ENCODE results near the gene C19orf38. TPM values are rescaled to one million over a fixed set of nuclear protein-coding genes. Genes with fewer than 3 reads are reported as not detected.

C19orf38 gene
- total and polyA plus RNA-seq, 2 donors (not counting 3 experiments of a cell fraction or from before 2014, with no cell fraction given), result not detected

GRCh38 chr19:10916602-10917001 is 68.4 kb downstream of the C19orf38 start:
- H3K4me2 ChIP-seq (ENCODE audit: insufficient read depth, low read length), result no peak overlapping the region
- H3K27me3 ChIP-seq (ENCODE audit: control insufficient read depth in 2 of 2, insufficient read depth in 2 of 2, low read length in 2 of 2), result no peaks in the 10 kb centered on the region
- FAIRE-seq, result no peak
- H3K4me1 ChIP-seq (ENCODE audit: control insufficient read depth, extremely low read depth, insufficient read depth, low read length), result no peaks in the 10 kb centered on the region
- no peaks in the 10 kb centered on the region for H3K9me1 ChIP-seq (replicated peaks; ENCODE audit: control insufficient read depth, extremely low read depth, insufficient read depth, low read length)
- BruUV-seq (replicated peaks), result no TSS peak
- H4K20me1 ChIP-seq (replicated peaks; ENCODE audit: control insufficient read depth, extremely low read depth, insufficient read depth, low read length), result no peaks in the 10 kb centered on the region
- no peak overlapping the region for H2AFZ ChIP-seq (ENCODE audit: low read depth, low read length)
- no peak for DNase-seq (ENCODE audit: low read depth, low spot score)
- H3K9ac ChIP-seq (replicated peaks; ENCODE audit: extremely low read depth, insufficient read depth, low read length), result no peak overlapping the region
- H3K4me3 ChIP-seq (replicated peaks in 1 of 3; ENCODE audit: insufficient read depth in 1 of 3, low read depth in 1 of 3, low read length in 3 of 3), result no peak overlapping the region
- peaks cover 0 to 41% of the 10 kb centered on the region in 2 experiments for H3K36me3 ChIP-seq (ENCODE audit: control insufficient read depth in 2 of 2, extremely low read depth in 1 of 2, insufficient read depth in 2 of 2, low read length in 2 of 2)
- CTCF ChIA-PET, result interaction anchor here (0.7 to 1.8 kb wide), 3 partner anchors 18 to 46 kb away, joined by 3 to 6 read pairs (median 4); partner anchors contain the start of gene CARM1
- dilution Hi-C loops (cut with MboI; ENCODE audit: extremely low pct_ligation_motif_present, low sequenced_read_pairs) (loop anchor here (10.0 kb wide), 1 partner anchor 108 kb away; no protein-coding TSS in a partner anchor), intact Hi-C loops (cut with micrococcal nuclease) (no loop called here)
- no peaks in the 10 kb centered on the region for H3K9me3 ChIP-seq (replicated peaks; ENCODE audit: control insufficient read depth, insufficient read depth, low read length)
- H3K27ac ChIP-seq (ENCODE audit: insufficient read depth, low read depth, low read length), result no peak overlapping the region
- POLR2A ChIA-PET, result no interaction called here
- TF ChIP-seq JUN (IDR thresholded peaks at IDR 0.05; ENCODE audit: borderline replicate concordance, insufficient read depth, insufficient read length, low read depth) (no peak), GATA2 (IDR thresholded peaks at IDR 0.05; ENCODE audit: insufficient read depth, insufficient read length, low read depth, low read length) (no peak), MYC (IDR thresholded peaks at IDR 0.05; ENCODE audit: low read depth, low read length) (no peak), MAX (IDR thresholded peaks at IDR 0.05; ENCODE audit: insufficient read depth, insufficient read length) (no peak), EZH2 (IDR thresholded peaks at IDR 0.05; ENCODE audit: borderline replicate concordance, low read depth, low read length, severe bottlenecking) (no peak), POLR2A (IDR thresholded peaks at IDR 0.05; ENCODE audit: low read depth, low read length) (no peak), POLR2AphosphoS5 (IDR thresholded peaks at IDR 0.05; ENCODE audit: insufficient read depth, low read depth, low read length) (no peak), FOS (IDR thresholded peaks at IDR 0.05; ENCODE audit: borderline replicate concordance, insufficient read depth, low read length) (no peak), CTCF (IDR thresholded peaks at IDR 0.05; ENCODE audit: extremely low read depth in 1 of 2, insufficient read depth in 1 of 2, low read depth in 1 of 2, low read length in 2 of 2) (no peak)
- no peaks in the 10 kb centered on the region for H3K79me2 ChIP-seq (ENCODE audit: control insufficient read depth, insufficient read depth, low read length)

All from endothelial cell of umbilical vein (primary cell).